Central memory CD8-positive, alpha-beta T cell (primary cell): ENCODE measurements around the gene DNAJC10.
"Not testable (repeated sequence)": the region's sequence is repeated elsewhere in the genome, so short reads cannot be mapped to it uniquely, and the experiment has no call there.

Experiments used
- ATAC-seq: fragments of 150-1000 bp; cut with Tn5 transposase; replicated peaks from 2 replicates; pipeline ENCODE4 v1.10.0; 2022; ENCODE audit warnings: mild to moderate bottlenecking, moderate FRiP score, moderate number of reproducible peaks; ENCODE audit not compliant: poor library complexity, severe bottlenecking; ENCODE audit errors: extremely low read depth
- DNase-seq, 2 donors: peaks; one replicate each; pipeline ENCODE4 v3.0.0; 2021; ENCODE audit warnings: low spot score in 2 of 2
- H3K27ac Mint-ChIP-seq: one replicate; pipeline ENCODE4 v1.8.0; 2022; ENCODE audit warnings: low read depth, mild to moderate bottlenecking, moderate library complexity, mixed read lengths
- H3K27me3 Mint-ChIP-seq: one replicate; pipeline ENCODE4 v1.8.0; 2022; ENCODE audit warnings: mixed read lengths
- H3K36me3 Mint-ChIP-seq: one replicate; pipeline ENCODE4 v1.8.0; 2022; ENCODE audit warnings: mild to moderate bottlenecking, moderate library complexity, mixed read lengths; ENCODE audit not compliant: insufficient read depth
- H3K4me1 Mint-ChIP-seq: one replicate; pipeline ENCODE4 v1.8.0; 2022; ENCODE audit warnings: mixed read lengths
- H3K4me3 Mint-ChIP-seq: one replicate; pipeline ENCODE4 v1.8.0; 2022; ENCODE audit warnings: mild to moderate bottlenecking, moderate library complexity, mixed read lengths
- H3K9me3 Mint-ChIP-seq: one replicate; pipeline ENCODE4 v1.8.0; 2022; ENCODE audit warnings: mixed read lengths

DNAJC10 gene, protein sequence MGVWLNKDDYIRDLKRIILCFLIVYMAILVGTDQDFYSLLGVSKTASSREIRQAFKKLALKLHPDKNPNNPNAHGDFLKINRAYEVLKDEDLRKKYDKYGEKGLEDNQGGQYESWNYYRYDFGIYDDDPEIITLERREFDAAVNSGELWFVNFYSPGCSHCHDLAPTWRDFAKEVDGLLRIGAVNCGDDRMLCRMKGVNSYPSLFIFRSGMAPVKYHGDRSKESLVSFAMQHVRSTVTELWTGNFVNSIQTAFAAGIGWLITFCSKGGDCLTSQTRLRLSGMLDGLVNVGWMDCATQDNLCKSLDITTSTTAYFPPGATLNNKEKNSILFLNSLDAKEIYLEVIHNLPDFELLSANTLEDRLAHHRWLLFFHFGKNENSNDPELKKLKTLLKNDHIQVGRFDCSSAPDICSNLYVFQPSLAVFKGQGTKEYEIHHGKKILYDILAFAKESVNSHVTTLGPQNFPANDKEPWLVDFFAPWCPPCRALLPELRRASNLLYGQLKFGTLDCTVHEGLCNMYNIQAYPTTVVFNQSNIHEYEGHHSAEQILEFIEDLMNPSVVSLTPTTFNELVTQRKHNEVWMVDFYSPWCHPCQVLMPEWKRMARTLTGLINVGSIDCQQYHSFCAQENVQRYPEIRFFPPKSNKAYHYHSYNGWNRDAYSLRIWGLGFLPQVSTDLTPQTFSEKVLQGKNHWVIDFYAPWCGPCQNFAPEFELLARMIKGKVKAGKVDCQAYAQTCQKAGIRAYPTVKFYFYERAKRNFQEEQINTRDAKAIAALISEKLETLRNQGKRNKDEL

GRCh38 chr2:182715892-182716649 lies at the start of gene DNAJC10:
TSS of gene DNAJC10 (plus strand) at chr2:182716257. CDS start at chr2:182718087, 1,830 bp downstream.
- Mint-ChIP-seq H3K27ac (no peak within 1 kb of the TSS), H3K9me3 (no peaks in the 10 kb centered on the region), H3K36me3 (no peaks in the 10 kb centered on the region), H3K27me3 (peaks cover 15% of the 10 kb centered on the region), H3K4me1 (no peaks in the 10 kb centered on the region), H3K4me3 (no peak within 1 kb of the TSS)
- peak; percentile 72 to 75 for DNase-seq
- ATAC-seq, result peak; percentile 84

DNA sequence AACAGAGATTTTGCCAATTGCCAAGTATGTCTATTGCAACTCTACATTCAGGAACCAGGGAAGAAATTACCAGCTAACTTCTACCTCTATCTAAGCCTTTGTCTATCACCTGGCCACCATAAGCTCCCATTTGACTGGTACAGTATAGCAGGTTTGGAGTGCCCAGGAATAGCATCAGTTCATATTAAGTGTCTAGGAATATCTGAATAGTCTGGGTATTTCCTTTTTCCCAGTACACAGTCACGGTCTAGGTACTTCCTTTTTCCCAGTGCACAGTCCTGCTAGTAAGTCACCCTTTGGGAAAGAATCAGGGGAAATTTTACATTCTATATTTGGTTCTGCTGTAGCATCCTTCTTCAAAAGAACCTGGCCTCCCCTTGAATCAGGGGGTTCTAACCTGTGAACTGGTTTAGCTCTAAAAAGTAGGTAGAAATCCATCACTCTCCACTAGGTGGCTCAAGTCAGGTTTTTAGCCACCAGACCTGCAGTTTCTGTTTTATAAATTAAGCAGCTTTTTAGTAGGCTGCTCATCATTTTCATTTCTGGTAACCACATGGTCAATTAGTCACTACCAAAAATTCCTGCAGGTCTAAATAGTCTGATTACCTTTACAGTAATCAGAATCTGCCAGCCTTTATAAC lies 49.3 kb upstream of the DNAJC10 start:
- H3K9me3 Mint-ChIP-seq, result no peaks in the 10 kb centered on the region
- H3K4me3 Mint-ChIP-seq, result no peak overlapping the region
- H3K27ac Mint-ChIP-seq, result no peak overlapping the region
- H3K36me3 Mint-ChIP-seq, result peaks cover 6% of the 10 kb centered on the region
- no peak for DNase-seq
- no peaks in the 10 kb centered on the region for H3K4me1 Mint-ChIP-seq
- peak; percentile 32 for ATAC-seq
- H3K27me3 Mint-ChIP-seq, result peaks cover 4% of the 10 kb centered on the region

DNA sequence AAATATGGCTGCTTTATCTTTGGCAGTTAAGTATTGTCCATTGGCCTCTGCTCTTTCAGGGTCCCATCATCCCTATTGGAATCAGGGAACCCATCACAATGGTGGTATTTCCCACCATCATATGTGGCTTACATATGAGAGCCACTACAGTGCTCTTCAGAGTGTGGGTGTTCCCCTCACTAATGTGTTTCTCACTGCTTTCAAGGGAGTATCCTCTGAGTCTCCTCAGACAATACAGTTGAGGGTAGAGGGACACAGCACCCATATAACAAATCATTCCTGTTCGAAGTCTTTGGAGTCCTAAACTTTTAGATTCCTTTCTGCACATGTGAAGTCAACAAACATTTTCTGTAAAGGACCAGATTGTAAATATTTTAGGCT lies 48.8 kb upstream of the DNAJC10 start:
- peaks cover 5% of the 10 kb centered on the region for H3K36me3 Mint-ChIP-seq
- no peaks in the 10 kb centered on the region for H3K9me3 Mint-ChIP-seq
- no peak for DNase-seq
- H3K27ac Mint-ChIP-seq, result no peak overlapping the region
- H3K4me3 Mint-ChIP-seq, result no peak overlapping the region
- H3K27me3 Mint-ChIP-seq, result peaks cover 9% of the 10 kb centered on the region
- H3K4me1 Mint-ChIP-seq, result no peaks in the 10 kb centered on the region
- ATAC-seq, result no peak

DNA sequence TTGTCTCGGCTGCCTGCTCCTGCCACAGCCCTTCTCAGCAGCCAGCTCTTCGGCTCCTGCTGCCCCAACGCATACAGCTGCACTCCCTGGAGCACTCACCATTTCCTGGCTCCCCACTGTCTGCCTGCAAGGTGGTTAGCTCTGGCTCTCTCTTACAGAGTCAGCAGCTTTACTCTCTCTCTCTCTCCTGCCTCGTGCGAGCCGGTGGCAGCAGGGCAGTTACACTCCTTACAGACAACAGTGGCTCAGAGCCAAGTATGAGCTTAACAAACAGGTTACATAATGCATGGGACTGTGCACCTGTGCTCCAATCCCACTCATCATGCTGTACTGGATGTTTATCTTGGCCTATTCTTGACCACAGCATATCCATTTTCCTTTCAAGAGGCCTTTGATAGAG lies 47.4 kb upstream of the DNAJC10 start:
- no peaks in the 10 kb centered on the region for H3K9me3 Mint-ChIP-seq
- H3K4me1 Mint-ChIP-seq, result no peaks in the 10 kb centered on the region
- H3K27me3 Mint-ChIP-seq, result peaks cover 10% of the 10 kb centered on the region
- no peak for ATAC-seq
- H3K36me3 Mint-ChIP-seq, result peaks cover 1% of the 10 kb centered on the region
- H3K27ac Mint-ChIP-seq, result no peak overlapping the region
- H3K4me3 Mint-ChIP-seq, result no peak overlapping the region
- DNase-seq, result no peak

- H3K4me3 Mint-ChIP-seq, result no peak overlapping the region
- H3K4me1 Mint-ChIP-seq, result no peaks in the 10 kb centered on the region
- no peak overlapping the region for H3K27ac Mint-ChIP-seq
- no peak for DNase-seq
- ATAC-seq, result no peak
- no peaks in the 10 kb centered on the region for H3K9me3 Mint-ChIP-seq
- peaks cover 1% of the 10 kb centered on the region for H3K36me3 Mint-ChIP-seq
- H3K27me3 Mint-ChIP-seq, result peaks cover 41% of the 10 kb centered on the region
Measured at GRCh38 chr2:182672466-182673165, 43.4 kb upstream of the DNAJC10 start.

GRCh38 chr2:182680837-182681236 lies 35.2 kb upstream of the DNAJC10 start:
- Mint-ChIP-seq H3K4me3 (no peak overlapping the region), H3K27ac (no peak overlapping the region), H3K27me3 (peaks cover 44% of the 10 kb centered on the region), H3K36me3 (no peaks in the 10 kb centered on the region), H3K4me1 (no peaks in the 10 kb centered on the region), H3K9me3 (no peaks in the 10 kb centered on the region)
- ATAC-seq (no peak), DNase-seq (no peak)

DNA sequence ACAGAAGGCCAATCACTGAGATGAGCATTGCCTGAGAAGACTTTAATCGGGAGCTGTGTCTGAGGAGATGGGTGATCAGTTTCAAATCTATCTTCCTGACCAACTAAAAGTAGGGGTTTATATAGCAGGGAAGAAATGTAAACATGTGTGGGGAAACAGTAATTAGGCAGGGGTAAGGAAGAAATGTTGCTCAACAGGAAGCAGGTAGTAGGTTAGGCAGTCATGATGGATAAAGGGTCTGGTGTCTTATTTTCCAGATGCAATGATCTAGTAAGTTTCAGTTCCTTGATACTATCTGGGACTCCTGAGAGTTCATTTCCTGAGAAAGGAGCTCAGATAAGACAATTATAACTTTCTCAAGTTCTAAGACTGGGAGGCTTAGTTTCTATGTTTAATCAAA lies 33.8 kb upstream of the DNAJC10 start:
- Mint-ChIP-seq H3K4me3 (no peak overlapping the region), H3K9me3 (no peaks in the 10 kb centered on the region), H3K27me3 (peaks cover 32% of the 10 kb centered on the region), H3K36me3 (no peaks in the 10 kb centered on the region), H3K4me1 (no peaks in the 10 kb centered on the region), H3K27ac (no peak overlapping the region)
- no peak for ATAC-seq
- DNase-seq, result no peak

- Mint-ChIP-seq H3K4me3 (no peak overlapping the region), H3K27me3 (peaks cover 48% of the 10 kb centered on the region), H3K4me1 (no peaks in the 10 kb centered on the region), H3K9me3 (no peaks in the 10 kb centered on the region), H3K36me3 (peaks cover 3% of the 10 kb centered on the region), H3K27ac (no peak overlapping the region)
- no peak for DNase-seq
- no peak for ATAC-seq
Measured at GRCh38 chr2:182685559-182685958, 30.5 kb upstream of the DNAJC10 start.

DNA sequence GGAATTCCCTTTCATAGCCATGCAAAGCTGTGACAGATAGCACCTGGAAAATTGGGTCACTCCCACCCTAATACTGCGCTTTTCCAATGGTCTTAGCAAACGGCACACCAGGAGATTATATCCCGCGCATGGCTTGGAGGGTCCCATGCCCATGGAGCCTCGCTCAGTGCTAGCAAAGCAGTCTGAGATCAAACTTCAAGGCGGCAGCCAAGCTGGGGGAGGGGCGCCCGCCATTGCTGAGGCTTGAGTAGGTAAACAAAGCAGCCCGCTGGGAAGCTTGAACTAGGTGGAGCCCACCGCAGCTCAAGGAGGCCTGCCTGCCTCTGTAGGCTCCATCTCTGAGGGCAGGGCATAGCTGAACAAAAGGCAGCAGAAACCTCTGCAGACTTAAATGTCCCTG lies 29.3 kb upstream of the DNAJC10 start:
- not testable (repeated sequence) for ATAC-seq, H3K36me3 Mint-ChIP-seq, H3K9me3 Mint-ChIP-seq, DNase-seq, H3K4me1 Mint-ChIP-seq, H3K4me3 Mint-ChIP-seq, H3K27ac Mint-ChIP-seq
- H3K27me3 Mint-ChIP-seq, result peaks cover 45% of the 10 kb centered on the region

DNA sequence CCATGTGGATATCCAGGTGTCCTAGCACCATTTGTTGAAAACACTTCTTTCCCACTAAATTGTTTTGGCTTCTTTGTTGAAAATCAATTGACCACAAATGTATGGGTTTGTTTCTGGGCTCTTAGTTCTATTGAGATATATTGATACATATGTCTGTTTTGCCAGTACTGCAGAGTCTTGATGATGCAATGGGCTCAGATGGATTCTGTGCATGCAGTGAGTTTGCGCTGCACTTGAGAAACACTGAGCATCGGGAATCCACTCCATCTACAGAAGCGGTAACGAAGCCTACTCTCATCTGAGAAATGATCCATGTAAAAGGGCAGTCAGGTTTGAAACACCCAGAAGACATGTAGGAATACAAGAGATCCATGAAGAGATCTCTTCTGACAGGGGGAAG lies 21.9 kb upstream of the DNAJC10 start:
- Mint-ChIP-seq H3K27me3 (peaks cover 7% of the 10 kb centered on the region), H3K9me3 (no peaks in the 10 kb centered on the region), H3K36me3 (no peaks in the 10 kb centered on the region), H3K4me3 (no peak overlapping the region), H3K27ac (no peak overlapping the region), H3K4me1 (no peaks in the 10 kb centered on the region)
- ATAC-seq, result no peak
- DNase-seq, result no peak

DNA sequence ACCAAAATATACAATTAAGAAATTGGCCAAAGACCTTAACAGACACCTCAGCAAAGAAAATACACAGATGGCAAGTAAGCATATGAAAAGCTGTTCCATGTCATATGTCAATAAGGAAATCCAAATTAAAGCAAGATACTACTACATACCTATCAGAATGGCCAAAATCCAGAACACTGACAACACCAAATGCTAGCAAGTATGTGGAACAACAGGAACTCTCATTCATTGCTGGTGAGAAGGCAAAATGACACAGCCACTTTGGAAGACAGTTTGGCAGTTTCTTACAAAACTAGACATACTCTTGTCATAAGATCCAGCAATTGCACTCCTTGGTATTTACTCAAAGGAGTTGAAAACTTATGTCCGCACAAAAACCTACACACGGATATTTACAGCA lies 20.3 kb upstream of the DNAJC10 start:
- DNase-seq (no peak), ATAC-seq (no peak)
- H3K27ac Mint-ChIP-seq, result no peak overlapping the region
- no peaks in the 10 kb centered on the region for H3K27me3 Mint-ChIP-seq
- H3K4me3 Mint-ChIP-seq, result no peak overlapping the region
- H3K4me1 Mint-ChIP-seq, result no peaks in the 10 kb centered on the region
- H3K9me3 Mint-ChIP-seq, result no peaks in the 10 kb centered on the region
- H3K36me3 Mint-ChIP-seq, result no peaks in the 10 kb centered on the region

GRCh38 chr2:182698671-182699070 lies 17.4 kb upstream of the DNAJC10 start:
- Mint-ChIP-seq H3K27ac (no peak overlapping the region), H3K9me3 (no peaks in the 10 kb centered on the region), H3K27me3 (no peaks in the 10 kb centered on the region), H3K4me3 (no peak overlapping the region), H3K36me3 (no peaks in the 10 kb centered on the region), H3K4me1 (no peaks in the 10 kb centered on the region)
- ATAC-seq (no peak), DNase-seq (no peak)
